DMS153 treated with DMSO at 0.1 percent for 48 hours (cell line): Measurements from ENCODE around the gene NEGR1.

Source experiments
- DNase-seq: peaks from one replicate; lab custom pipeline; 2025; ENCODE audit not compliant: unreplicated experiment; lab: John Stamatoyannopoulos, UW

The NEGR1 gene

DNA sequence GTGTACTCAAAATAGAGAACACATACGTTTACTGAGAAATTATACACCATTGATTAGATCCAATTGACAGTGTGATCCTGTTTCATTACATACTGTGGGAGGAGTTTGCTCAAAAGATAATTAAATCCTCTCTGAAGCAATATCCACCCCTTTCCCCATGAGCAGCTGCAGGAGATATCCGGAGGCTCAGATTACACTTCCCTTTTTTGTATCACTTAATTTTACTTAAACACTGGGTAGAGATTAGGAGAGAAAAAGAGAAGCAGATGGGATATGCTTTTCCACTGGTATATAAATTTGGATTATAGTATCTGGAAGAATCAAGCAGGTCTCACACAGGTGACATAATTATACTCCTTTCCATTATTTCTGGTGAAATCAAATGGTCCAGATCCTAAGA, 868.2 kb downstream of the NEGR1 start:
- peak; percentile 43 for DNase-seq

DNA sequence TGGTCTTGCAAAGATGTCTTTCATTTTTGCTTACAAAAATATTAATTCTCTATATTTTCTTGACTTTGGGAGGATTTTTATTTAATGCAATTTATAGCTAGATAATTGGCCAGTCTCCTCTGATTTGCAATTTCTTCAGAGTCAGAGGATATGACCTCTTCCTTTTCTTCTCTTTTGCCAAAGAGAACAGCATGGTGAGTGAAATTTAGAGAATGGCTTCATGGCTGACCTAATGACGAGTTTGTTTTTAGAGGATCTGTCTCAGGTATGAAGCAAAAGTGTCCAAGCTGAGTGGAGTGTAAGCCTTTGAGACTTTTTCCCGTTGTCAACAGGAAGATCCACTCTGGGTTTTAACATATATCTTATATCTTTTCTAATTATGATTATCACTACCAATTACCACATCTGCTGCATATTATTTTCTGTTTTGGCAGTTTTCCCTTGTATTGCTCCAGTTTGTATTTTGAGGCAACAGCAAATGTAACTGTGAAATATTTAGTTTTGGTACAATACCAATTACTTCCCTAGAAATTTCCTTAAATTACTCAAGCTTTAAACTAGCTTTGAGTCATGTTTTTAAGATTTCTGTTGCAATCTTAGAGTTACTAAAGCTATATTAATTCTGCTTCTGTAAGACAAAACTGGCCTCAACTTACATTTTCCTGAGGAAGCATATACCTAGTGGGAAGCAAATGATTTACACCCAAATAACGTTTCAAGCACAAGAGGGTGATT, 868.7 kb downstream of the NEGR1 start:
- no peak for DNase-seq

DNA sequence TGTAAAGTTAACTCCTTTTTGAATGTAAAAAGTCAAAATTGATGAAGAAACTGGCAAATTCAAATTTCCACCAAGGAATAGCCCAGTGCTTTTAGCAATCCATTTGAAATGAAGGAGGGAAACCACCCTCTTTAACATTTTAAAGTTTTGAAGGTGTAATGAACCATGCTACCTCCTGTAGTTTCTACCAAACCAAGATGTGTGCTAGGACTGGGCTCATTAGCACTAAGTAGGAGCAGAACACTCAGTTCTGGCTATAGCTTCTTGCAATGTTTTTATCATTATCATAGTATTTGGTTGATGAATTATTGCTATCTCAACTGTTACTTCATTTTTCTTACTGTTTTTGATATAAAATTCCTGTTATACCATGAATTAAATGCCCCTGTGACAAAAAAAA, 882.3 kb downstream of the NEGR1 start:
- no peak for DNase-seq

DNA sequence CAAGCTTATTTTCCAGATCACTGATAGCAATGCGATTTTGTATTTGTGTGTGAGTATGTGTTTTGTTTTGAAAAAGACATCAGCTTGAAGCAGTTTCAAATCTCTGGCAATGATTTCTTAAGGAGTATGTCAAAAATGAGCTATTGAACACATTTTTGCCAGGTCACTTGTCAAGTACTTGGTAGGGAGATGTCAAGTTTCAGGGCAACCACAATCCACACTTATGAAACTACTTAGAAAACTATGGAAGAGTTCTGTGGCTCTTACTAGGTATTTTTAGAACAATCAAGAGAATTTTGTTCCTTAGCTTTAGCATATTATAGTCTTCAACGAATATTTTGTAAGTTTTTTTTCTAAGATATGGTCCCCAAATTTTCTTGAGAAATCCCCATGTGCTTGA, 882.7 kb downstream of the NEGR1 start:
- no peak for DNase-seq

DNA sequence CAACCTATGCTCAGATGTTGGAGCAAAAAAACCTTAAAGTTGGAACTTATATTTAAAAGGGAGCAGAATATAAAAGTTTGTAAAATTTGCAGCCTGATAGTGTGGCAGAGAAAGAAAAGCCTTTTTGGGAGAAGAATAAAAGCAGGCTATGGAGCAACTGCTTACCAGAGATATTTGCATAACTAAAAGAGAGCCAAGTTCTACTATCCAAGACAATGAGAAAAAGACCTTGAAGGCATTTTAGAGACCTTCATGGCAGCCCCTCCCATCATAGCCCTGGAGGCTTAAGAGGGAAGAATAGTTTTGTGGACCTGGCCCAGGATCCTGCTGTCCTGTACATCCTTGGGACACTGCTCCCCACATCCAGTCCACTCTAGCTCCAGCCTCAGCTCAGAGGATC, 889.0 kb downstream of the NEGR1 start:
- no peak for DNase-seq

DNA sequence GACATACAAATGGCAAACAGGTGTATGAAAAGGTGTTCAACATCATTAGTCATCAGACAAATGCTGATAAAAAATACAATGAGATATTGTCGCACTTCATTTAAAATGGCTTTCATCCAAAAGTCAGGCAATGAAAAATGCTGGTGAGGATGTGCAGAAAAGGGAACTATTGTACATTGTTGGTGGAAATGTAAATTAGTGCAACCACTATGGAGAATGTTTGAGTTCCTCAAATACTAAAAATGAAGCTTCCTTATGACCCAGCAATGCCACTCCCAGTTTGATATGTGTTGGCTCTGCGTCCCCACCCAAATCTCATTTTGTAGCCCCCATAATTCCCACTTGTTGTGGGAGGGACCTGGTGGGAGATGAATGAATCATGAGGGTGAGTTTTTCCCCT, 891.8 kb downstream of the NEGR1 start:
- DNase-seq: no peak

DNA sequence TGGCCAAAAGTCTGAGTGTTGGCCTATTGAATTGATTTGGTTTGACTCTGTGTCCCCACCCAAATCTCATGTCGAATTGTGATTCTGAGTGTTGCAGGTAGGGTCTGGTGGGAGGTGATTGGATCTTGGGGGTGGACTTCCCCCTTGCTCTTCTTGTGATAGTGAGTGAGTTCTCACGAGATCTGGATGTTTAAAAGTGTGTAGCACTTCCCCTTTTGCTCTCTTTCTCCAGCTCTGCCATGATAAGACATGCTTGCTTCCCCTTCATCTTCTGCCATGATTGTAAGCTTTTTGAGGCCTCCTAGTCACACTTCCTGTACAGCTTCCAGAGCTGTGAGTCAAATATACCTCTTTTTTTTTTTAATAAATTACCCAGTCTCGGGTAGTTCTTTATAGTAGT, 904.5 kb downstream of the NEGR1 start:
- DNase-seq: no peak

DNA sequence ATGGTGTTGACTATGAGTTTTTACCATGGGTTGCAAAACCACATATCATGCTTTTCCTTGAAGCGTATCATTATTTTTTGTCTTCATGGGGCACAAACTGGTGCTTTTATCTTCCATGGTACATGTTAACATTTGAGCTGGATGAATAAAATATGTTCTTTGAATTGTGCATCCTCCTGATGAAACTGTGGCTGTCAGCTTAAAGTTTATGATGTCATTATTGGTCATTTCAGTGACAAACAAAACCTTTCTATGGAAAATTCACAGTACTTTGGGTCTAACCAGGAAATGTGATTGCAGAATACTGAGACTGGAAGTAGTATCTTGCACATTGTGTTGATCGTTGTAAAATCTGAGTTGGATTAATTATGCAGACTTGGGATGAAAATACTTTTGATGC, 909.8 kb downstream of the NEGR1 start:
- no peak for DNase-seq

DNA sequence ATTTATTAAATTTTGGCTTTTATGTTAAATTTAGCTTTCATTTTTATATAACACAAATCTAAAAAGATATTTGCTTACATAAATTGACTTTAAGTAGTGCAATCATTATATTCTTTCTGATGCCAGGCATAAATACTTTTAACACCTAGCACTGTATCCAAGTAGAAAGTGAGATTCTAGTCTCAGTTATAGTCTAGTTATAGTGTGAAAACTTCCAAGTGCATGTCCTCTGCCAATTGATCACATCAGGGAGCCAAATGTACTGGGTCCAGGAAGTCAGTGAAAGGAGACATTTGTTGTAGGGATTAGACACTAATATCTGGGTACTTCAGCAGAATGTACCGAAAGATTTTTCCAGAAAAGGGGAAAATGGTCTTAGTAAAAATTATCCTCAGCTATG, 910.8 kb downstream of the NEGR1 start:
- DNase-seq: no peak

DNA sequence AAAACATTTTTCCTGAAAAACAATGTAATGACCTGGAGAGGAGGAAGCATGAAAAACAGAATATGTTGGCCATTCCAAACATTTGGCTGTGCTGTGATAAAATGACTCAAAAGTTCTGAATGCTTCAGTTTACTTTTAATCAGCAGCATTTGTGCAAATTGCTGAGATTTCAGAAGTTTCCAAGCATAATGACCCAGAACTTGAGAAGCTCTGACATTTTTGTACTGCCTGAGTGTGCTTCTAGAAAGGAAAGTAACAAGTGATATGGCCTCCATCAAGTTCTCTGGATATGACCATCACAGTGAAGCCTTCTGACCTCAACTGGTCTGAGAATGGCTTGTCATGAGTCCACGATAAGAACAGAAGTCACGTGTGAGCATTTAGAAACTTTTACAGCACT, 918.1 kb downstream of the NEGR1 start:
- DNase-seq: no peak

DNA sequence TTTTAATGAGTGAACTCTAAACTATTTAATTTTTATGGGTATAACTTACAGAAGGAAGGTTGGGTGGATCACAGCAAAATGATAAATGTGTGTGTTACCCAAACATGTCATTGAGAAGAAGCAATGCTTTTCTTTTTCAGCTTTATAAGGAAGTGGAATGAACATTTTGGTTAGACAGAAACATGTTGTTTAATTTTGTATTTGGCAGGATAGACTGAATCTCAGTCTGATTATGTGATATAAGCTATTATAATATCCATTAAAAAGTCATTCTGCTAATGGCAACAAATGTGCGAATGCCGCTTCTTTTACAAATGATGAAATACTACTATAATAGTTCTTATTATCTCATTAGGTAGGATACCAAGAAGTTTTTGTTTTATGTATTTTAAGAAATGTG, 919.6 kb downstream of the NEGR1 start:
- DNase-seq: no peak

DNA sequence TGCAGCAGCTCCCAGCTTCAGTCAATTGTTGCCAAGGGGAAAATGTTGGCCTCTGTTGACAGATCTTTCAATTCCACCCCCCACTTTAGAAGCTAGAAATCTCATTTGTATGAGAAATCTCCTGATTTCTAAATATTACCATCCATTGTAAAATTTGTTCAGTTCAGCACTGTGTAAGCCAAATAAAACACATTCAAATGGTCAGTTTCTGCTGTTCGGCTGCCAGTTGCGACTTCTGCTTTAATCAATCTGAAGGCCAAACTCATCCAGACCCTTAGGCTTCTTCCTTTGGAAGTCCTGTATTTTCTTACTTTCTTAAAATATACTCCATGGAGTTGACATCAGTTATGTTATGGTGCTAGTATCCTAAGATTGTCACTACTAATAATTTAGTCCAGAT, 920.3 kb downstream of the NEGR1 start:
- no peak for DNase-seq

DNA sequence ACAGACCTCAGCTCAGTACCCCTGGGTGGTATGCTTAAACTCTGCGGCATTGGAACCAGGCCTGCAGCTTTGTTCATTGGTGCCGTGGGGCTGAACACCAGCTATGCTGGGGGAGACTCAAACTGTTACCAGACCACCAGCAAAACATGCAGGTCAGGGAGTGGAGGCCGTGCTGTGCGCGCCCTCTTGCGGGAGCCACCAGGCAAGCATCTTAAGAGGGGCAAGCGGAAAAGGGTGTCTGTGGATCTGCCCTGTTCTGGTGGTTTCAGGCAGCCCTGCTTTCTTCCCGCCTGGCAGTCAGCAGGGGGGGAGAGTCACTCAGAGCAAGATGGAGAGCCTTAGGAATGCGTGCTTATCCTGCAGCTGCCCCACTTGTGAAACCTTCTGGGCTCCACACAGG, 924.6 kb downstream of the NEGR1 start:
- no peak for DNase-seq

DNA sequence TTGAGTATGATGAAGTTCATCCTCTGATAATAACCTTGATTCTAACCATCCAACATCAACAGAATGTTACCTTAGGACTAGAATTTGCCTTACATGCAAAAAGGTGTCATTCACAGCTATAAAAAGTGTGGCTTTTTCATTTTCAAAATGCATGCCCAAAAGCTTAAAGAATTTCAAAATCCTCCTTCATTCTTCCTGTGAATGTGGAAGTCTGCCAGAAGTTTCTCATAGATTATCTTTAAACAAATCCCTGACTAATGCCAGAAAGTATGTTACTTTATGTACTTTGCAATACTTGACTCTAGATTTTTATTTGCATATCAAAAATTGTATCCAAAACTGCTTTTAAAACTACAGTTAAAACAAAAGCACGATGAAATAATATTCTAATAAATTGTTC, 930.9 kb downstream of the NEGR1 start:
- DNase-seq: no peak

DNA sequence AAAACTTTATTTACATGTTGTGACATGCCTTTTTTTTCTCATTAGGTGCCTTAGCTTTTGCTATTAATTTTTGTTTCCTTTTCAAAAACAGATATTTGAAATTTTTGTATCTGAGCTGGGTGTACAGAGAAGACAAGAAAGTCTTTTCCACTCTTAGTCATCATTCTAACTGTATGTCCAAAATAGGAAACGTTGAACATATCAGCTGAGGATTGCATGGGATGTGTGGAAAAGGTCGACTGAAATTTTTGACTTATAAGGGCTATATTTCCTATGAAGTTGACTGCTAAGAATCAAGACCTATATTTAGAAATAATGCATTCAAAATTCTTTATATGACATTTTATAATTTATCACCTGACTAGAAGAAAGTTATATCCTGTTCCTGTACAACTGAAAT, 931.5 kb downstream of the NEGR1 start:
- DNase-seq: no peak

DNA sequence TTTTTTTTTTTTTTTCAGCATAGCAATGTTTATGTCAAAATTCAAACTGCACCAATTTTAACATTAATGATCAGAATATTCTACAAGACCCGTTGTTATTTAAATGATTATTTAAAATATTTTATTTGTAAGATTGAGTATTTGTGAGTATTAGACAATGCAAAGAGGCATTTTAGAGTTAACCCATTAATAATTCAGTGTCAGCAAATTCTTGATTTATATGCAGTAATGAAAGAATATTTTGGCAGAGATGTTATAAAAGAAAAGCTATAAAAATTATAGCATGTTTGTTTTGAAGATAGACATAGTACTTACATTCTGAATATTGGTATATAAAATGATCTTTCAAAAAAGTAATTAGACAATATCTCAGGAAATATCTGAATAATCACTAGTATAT, 932.0 kb downstream of the NEGR1 start:
- DNase-seq: no peak
